RCC 7860 (cell line): ENCODE measurements around the gene ZNF8.
"Not testable (repeated sequence)": the region's sequence is repeated elsewhere in the genome, so short reads cannot be mapped to it uniquely, and the experiment has no call there.

Experiments used
- DNase-seq: peaks from one replicate; pipeline ENCODE4 v3.0.0-alpha.2; 2015; ENCODE audit warnings: low spot score
- FAIRE-seq: peaks from 2 replicates; lab custom pipeline; 2012; peaks lifted over from hg19 to GRCh38; lab: Jason Lieb, UNC

Gene ZNF8

GRCh38 chr19:58334691-58335249 is 56.0 kb downstream of the ZNF8 start:
- FAIRE-seq (no peak), DNase-seq (no peak)

- no peak for DNase-seq
- FAIRE-seq = no peak
These were observed 56.9 kb downstream of the ZNF8 start for GRCh38 chr19:58335630-58336029.

- no peak for DNase-seq
- no peak for FAIRE-seq
These were observed 57.5 kb downstream of the ZNF8 start for GRCh38 chr19:58336216-58336615.

GRCh38 chr19:58336820-58337219 is 58.1 kb downstream of the ZNF8 start:
- FAIRE-seq = no peak

GRCh38 chr19:58338336-58338735 is 59.6 kb downstream of the ZNF8 start:
- DNase-seq (no peak), FAIRE-seq (no peak)

More at GRCh38 chr19:58336820-58337219, 58.1 kb downstream of the ZNF8 start:
- DNase-seq = no peak

DNA sequence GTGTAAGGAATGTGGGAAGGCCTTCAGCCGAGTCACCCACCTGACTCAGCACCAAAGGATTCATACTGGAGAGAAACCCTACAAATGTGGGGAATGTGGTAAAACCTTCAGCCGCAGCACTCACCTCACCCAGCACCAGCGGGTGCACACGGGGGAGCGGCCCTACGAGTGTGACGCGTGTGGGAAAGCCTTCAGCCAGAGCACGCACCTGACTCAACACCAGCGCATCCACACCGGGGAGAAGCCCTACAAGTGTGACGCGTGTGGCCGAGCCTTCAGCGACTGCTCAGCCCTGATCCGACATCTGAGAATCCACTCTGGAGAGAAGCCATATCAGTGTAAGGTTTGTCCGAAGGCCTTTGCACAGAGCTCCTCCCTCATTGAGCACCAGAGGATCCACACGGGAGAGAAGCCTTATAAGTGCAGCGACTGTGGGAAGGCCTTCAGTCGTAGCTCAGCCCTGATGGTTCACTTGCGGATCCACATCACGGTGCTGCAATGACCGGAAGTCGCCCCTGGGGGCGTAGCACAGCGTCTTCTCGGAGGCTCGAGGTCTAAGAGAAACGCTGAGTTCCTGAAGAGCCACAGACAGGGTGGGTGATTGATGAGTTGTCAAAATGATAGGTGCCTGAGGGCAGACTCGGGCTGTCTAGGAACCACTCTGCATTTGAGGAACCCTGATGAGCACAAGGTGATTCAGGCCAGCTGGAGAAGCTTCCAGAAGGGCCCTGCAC is 60.2 kb downstream of the ZNF8 start:
- FAIRE-seq (no peak), DNase-seq (no peak)

- FAIRE-seq = no peak
- DNase-seq = no peak
These were observed 66.8 kb downstream of the ZNF8 start for GRCh38 chr19:58345558-58345957.

- FAIRE-seq (no peak), DNase-seq (no peak)
These were observed 68.5 kb downstream of the ZNF8 start for GRCh38 chr19:58346961-58347929.

DNA sequence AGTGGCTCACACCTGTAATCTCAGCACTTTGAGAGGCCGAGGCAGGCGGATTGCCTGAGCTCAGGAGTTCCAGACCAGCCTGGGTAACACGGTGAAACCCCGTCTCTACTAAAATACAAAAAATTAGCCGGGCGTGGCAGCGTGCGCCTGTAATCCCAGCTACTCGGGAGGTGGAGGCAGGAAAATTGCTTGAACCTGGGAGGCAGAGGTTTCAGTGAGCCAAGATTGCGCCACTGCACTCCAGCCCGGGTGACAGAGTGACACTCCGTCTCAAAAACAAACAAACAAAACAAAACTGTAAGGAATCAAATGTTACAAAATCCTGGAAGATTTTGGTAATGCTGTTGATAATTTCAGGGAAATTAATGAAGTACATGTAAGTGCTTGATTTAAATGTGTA is 69.3 kb downstream of the ZNF8 start:
- not testable (repeated sequence) for DNase-seq, FAIRE-seq

DNA sequence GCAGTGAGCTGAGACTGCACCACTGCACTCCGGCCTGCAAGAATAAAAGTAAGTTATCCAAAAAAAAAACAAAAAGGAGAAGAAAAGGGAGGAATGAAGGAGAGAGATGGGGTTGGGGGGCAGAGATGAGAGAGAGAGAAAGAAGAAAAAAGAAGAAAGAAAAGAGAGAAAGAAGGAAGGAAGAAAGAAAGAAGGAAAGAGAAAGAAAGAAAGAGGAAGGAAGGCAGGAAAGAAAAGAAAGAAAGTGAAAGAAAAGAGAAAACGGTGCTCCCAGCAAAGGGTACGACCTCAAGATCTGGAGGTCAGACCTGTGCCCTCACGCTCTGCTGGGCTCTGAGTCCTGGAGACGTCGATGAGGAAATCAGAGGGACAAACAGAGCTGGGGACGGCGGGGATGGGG is 70.8 kb downstream of the ZNF8 start:
- DNase-seq (no peak), FAIRE-seq (no peak)

DNA sequence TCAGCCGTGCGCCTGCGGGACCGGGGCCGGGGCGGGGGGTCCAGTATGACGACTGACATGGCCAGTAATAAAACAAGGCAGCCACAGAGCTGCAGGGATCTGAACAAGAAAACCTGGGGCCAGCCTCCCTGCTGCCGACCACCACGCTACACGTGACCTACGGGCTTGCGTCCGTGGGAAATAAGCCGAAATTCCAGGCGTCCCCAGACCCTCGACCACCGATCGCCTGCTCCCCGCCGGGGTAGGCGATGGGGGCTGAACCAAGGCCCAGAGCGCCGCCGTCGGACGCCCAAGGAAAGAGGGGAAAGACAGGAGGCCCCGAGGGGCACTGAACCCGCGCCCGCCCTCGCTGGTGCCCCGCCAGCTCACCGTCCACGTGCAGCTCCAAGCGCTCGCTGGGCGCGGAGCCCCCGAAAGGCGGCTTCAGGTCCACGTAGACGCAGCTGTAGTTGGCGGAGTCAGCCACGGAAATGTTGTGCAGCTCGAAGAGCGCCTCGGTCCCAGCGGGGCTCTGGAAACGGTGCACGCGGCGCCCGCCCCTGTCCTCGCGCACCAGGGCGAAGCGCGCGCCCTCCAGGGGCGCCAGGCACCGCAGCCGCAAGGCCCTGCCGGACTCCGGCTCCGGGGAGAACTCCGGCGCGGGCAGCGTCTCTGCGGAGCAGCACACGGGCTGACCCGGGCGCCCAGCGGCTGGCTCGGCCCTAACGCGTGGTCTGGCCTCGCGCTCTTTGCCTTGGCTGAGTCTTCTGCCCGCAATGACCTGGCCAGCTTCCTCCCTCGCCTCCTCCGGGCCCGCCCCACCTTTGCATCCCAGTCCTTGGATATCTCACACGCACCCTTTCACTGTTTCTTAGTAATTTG is 71.5 kb downstream of the ZNF8 start:
- DNase-seq (no peak), FAIRE-seq (no peak)

DNA sequence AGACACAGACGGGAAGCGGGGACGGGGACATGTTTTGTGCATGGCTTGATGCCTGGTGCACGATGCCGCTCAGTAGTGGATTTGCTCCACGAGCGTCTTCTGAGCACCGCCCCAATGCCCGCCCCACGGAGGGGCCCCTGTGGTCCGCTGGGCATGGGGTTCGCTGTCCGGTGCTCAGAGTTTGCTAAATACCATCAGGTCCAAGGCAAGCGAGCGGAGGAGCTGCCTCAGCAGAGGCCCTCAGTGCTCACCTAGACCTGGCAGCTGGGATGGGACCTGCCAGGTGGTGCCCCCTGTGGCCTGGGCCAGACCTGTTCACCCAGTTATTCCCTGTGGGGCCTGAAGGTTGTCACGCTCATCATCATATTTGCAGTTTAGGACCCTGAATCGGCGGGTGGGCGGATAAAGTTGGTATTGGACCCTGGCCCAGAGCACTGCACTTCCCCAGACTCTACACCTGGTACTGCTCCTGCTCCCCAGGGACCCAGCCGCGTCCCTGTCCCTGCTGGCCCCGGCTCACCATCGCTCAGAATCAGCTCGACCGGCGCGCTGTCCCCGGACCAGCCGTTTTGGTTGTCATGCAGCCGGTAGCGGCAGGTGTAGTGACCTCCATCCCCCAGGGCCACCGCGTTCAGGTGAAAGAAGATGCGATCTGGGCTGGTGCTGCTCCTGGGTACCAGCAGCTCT is 72.3 kb downstream of the ZNF8 start:
- no peak for DNase-seq

GRCh38 chr19:58351558-58351878 is 72.8 kb downstream of the ZNF8 start:
- FAIRE-seq (no peak), DNase-seq (no peak)

More for the DNA sequence above, 72.3 kb downstream of the ZNF8 start:
- no peak for FAIRE-seq

GRCh38 chr19:58351990-58352755 is 73.4 kb downstream of the ZNF8 start:
- no peak for FAIRE-seq
- DNase-seq = no peak
